Osteocyte (in vitro differentiated cells): ENCODE data around the gene ST8SIA6. TPM values are rescaled to one million over a fixed set of nuclear protein-coding genes. Genes with fewer than 3 reads are reported as not detected.
"Not testable (repeated sequence)": the region's sequence is repeated elsewhere in the genome, so short reads cannot be mapped to it uniquely, and the experiment has no call there.

Experiments used
- DNase-seq: peaks from one replicate; pipeline ENCODE4 v3.0.0; 2021; ENCODE audit warnings: mixed read lengths; ENCODE audit not compliant: unreplicated experiment; ENCODE audit errors: extremely low spot score
- H3K27ac Mint-ChIP-seq: one replicate; pipeline ENCODE4 v1.8.0; 2021; ENCODE audit warnings: mild to moderate bottlenecking, mixed read lengths; ENCODE audit not compliant: unreplicated experiment
- H3K27me3 Mint-ChIP-seq: one replicate; pipeline ENCODE4 v1.8.0; 2021; ENCODE audit warnings: mixed read lengths; ENCODE audit not compliant: unreplicated experiment
- H3K36me3 Mint-ChIP-seq: one replicate; pipeline ENCODE4 v1.8.0; 2021; ENCODE audit warnings: mixed read lengths; ENCODE audit not compliant: unreplicated experiment
- H3K4me1 Mint-ChIP-seq: one replicate; pipeline ENCODE4 v1.8.0; 2021; ENCODE audit warnings: mixed read lengths; ENCODE audit not compliant: unreplicated experiment
- H3K4me3 Mint-ChIP-seq: one replicate; pipeline ENCODE4 v1.8.0; 2021; ENCODE audit warnings: mild to moderate bottlenecking, moderate library complexity, mixed read lengths; ENCODE audit not compliant: unreplicated experiment
- H3K9me3 Mint-ChIP-seq: one replicate; pipeline ENCODE4 v1.8.0; 2021; ENCODE audit warnings: mixed read lengths; ENCODE audit not compliant: unreplicated experiment
- total RNA-seq: library from RNA; stranded (reverse); gene quantifications from 2 replicates; pipeline ENCODE4 v1.2.1, GENCODE V29; 2021
- TF ChIP-seq, protein P1 (sequence below): fragments of 200-600 bp; sonication (generic); IDR thresholded peaks from 2 replicates; pipeline ENCODE4 v1.5.0; 2021; ENCODE audit warnings: antibody characterized with exemption, mild to moderate bottlenecking, moderate library complexity

The ST8SIA6 gene
- total RNA-seq, 1 donor from 2014 or later: not detected

DNA sequence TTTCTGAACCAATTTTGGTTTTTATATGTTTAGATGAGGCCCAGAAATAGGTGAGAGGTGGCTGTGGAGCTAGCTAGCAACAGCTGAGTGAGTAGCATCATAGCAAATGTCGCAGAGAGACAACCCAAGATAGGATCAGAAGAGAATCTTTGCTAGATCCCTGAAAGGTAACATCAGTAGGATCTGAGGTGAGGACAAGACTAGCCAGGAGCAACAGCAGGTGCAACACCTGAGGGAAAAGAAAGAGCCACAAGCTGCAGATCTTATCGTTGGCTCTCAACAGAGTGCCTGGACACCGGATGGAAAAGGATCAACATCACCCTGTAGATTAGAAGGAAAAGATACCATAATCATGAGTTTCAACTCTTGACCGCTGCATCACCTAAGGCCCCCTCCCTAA lies 4.4 kb downstream of the ST8SIA6 start:
- DNase-seq: peak; percentile 25
- Mint-ChIP-seq H3K27ac (no peak overlapping the region), H3K36me3 (peaks cover 4% of the 10 kb centered on the region), H3K27me3 (peaks cover 14% of the 10 kb centered on the region), H3K4me1 (peaks cover 15% of the 10 kb centered on the region), H3K4me3 (no peak overlapping the region), H3K9me3 (peaks cover 13% of the 10 kb centered on the region)
- TF ChIP-seq, protein P1, sequence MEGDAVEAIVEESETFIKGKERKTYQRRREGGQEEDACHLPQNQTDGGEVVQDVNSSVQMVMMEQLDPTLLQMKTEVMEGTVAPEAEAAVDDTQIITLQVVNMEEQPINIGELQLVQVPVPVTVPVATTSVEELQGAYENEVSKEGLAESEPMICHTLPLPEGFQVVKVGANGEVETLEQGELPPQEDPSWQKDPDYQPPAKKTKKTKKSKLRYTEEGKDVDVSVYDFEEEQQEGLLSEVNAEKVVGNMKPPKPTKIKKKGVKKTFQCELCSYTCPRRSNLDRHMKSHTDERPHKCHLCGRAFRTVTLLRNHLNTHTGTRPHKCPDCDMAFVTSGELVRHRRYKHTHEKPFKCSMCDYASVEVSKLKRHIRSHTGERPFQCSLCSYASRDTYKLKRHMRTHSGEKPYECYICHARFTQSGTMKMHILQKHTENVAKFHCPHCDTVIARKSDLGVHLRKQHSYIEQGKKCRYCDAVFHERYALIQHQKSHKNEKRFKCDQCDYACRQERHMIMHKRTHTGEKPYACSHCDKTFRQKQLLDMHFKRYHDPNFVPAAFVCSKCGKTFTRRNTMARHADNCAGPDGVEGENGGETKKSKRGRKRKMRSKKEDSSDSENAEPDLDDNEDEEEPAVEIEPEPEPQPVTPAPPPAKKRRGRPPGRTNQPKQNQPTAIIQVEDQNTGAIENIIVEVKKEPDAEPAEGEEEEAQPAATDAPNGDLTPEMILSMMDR: no peak

DNA sequence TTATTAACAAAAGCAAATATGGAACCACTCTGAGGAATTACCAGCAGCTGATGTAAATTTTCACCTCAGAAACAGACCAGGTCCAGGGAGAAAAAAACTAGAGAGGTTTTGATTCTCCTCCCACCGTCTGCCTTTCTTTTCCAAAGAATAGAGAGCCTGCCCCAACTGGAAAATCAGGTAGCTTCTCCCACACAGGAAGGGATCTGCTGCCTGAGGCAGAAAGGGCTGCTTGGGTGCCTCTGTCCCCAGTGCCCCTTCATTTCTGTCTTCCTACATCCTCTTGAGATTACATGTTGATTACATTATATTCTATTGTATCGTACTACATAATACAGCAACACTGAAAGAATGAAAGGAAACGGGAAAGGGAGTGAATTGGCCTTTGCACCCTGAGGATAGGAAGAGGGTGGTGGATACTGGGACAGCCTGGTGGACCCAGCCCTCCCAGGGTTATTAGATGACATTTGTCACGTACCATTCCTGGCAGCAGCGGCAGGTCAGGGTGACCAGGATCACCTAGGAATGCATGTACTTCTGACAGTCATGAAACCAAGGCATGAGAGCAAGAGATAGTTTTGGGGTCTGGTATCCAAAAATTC lies 8.9 kb downstream of the ST8SIA6 start:
- peaks cover 13% of the 10 kb centered on the region for H3K9me3 Mint-ChIP-seq
- H3K27me3 Mint-ChIP-seq: peaks cover 32% of the 10 kb centered on the region
- no peak for DNase-seq
- H3K4me3 Mint-ChIP-seq: no peak overlapping the region
- no peak overlapping the region for H3K27ac Mint-ChIP-seq
- H3K36me3 Mint-ChIP-seq: peaks cover 4% of the 10 kb centered on the region
- no peaks in the 10 kb centered on the region for H3K4me1 Mint-ChIP-seq
- TF ChIP-seq, protein P1: no peak

DNA sequence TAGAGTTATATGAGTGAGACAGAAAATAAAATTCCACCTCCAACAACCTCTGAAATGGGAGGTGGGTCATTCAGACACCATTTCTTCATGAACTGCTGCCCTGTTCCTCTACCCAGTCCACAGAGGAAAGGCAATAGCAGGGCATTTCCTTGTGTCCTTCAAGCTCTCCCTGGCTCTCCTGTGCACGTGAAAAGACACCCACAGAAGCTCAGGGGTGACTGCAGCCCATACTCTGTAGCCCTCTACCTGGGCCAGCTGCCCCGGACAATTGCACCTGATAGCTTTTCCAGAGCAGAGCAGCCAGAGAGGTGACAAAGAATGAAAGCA lies 10.0 kb downstream of the ST8SIA6 start:
- no peak overlapping the region for H3K4me3 Mint-ChIP-seq
- TF ChIP-seq, protein P1: no peak
- no peaks in the 10 kb centered on the region for H3K36me3 Mint-ChIP-seq
- H3K27me3 Mint-ChIP-seq: peaks cover 32% of the 10 kb centered on the region
- DNase-seq: no peak
- no peaks in the 10 kb centered on the region for H3K4me1 Mint-ChIP-seq
- no peak overlapping the region for H3K27ac Mint-ChIP-seq
- H3K9me3 Mint-ChIP-seq: peaks cover 4% of the 10 kb centered on the region

DNA sequence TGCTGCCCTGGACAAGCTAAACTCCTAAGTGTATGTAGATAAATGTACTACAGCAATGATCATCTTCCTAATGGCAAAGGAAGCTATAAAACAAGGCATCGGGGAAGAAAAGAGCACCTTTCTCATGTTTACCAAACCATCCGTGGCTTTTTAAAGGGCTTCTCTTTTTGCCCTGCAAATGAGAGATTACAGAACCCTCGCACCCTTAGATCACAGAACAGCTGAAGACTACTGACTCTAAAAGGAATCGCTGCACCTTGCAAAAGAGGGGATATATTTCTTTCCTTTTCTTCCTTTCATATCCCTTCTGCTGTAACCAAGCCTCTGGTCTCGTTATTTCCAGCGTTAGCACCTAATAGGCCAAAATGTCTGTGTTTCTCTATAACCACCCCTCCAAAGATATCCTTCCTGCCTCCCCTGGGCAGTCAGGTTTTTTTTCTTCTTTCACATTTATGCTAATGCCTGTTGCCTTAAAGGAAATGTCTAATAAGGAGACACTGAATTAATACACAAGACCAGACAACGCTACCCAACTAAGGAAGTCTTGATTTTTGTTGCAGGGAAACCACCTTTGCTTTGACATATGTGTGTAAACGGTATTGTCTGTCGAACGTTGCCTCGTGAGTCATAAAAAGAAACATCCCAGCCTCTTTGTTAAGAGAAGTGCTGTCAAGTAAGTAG lies 10.5 kb downstream of the ST8SIA6 start:
- Mint-ChIP-seq H3K27me3 (peaks cover 34% of the 10 kb centered on the region), H3K4me1 (no peaks in the 10 kb centered on the region)
- TF ChIP-seq, protein P1: no peak

DNA sequence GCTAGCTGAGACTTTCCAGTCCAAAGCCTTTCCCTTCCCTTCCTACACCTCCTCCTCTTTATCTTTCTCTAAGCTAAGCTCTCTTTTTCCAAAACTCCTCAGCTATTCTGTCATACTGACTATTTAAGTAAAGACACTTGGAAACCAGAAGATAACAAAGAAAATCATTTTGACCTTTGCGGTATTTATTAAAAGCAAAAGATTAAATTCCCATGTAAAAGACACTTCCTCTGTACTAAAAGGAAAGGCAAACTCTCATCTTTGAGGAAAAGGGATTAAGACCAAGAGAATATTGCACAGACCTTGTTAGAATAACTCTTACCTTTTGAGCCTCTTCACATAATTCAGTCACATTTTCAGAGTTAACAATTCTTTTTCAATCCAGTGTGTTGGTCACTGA lies 15.8 kb downstream of the ST8SIA6 start:
- DNase-seq: no peak
- H3K4me1 Mint-ChIP-seq: no peaks in the 10 kb centered on the region
- no peak overlapping the region for H3K4me3 Mint-ChIP-seq
- H3K36me3 Mint-ChIP-seq: no peaks in the 10 kb centered on the region
- H3K27ac Mint-ChIP-seq: no peak overlapping the region
- peaks cover 5% of the 10 kb centered on the region for H3K9me3 Mint-ChIP-seq
- peaks cover 38% of the 10 kb centered on the region for H3K27me3 Mint-ChIP-seq
- TF ChIP-seq, protein P1: no peak

More for the DNA sequence above, 10.5 kb downstream of the ST8SIA6 start:
- H3K27ac Mint-ChIP-seq: no peak overlapping the region
- H3K36me3 Mint-ChIP-seq: no peaks in the 10 kb centered on the region
- no peak overlapping the region for H3K4me3 Mint-ChIP-seq
- H3K9me3 Mint-ChIP-seq: peaks cover 3% of the 10 kb centered on the region
- DNase-seq: no peak

DNA sequence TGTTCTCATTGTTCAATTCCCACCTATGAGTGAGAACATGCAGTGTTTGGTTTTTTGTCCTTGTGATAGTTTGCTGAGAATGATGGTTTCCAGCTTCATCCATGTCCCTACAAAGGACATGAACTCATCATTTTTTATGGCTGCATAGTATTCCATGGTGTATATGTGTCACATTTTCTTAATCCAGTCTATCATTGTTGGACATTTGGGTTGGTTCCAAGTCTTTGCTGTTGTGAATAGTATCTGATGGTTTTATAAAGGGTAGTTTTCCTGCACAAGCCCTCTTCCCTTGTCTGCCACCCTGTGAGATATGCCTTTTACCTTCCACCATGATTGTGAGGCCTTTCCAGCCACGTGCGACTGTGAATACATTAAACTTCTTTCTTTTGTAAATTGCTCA lies 17.8 kb downstream of the ST8SIA6 start:
- H3K4me3 Mint-ChIP-seq, H3K36me3 Mint-ChIP-seq, DNase-seq, H3K27ac Mint-ChIP-seq, H3K4me1 Mint-ChIP-seq, H3K9me3 Mint-ChIP-seq: not testable (repeated sequence)
- H3K27me3 Mint-ChIP-seq: peaks cover 31% of the 10 kb centered on the region
